GM19397 (cell line): ENCODE results near the gene C19orf81.
"Not testable (repeated sequence)": the region's sequence is repeated elsewhere in the genome, so short reads cannot be mapped to it uniquely, and the experiment has no call there.

Experiments used
- ATAC-seq: cut with Tn5 transposase; IDR thresholded peaks from one replicate; pipeline ENCODE4 v1.9.1; 2021; ENCODE audit warnings: mild to moderate bottlenecking, moderate library complexity; ENCODE audit not compliant: unreplicated experiment

The C19orf81 gene

DNA sequence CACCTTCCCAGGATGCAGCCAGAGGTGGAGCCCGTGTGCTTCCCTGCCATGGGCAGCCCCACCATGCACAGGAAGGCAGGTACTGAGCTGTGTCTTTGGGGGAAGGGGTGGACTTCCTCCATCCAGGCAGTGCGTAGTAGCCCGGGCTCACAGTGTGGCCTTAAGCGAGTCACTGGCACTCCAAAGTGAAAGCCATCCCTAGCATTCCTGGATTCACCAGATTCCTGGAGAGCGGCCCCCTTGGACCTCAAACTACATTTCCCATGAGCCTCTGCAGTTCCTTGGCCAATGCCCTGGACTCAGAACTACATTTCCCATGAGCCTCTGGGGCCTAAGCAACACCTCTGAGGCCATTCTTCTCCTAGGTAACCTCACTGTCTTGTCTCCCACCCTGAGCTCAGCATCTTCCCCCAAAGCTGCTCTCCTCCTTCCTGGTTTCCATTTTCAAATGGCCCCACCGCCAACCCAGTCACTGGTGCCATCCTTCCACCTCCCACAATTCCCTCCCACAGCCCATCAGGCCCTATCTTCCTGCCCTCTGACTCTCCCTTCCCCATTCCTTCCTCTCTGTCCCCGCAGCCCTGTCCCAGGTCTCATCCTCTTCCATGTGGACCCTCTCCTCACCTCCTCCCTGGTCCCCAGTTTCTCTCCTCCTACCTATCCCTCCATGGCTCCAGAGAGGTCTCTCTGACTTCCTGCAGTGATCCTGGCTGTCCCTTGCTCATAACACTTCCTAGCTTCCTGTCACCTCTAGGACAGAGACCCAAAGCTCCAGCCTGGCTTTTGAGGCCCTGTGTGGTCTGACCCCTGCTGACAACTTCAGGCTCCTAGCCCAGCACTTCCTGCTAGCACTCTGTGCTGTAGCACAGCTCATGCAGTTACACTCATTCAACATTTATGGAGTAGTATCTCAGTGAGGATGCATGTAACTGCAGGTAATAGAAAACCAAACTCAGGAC is at the start of gene C19orf81:
Gene C19orf81 (plus strand): TSS at position 13 of the 959 bp plus-strand sequence. CDS start 0 bp downstream, at position 13.
- no peak for ATAC-seq

DNA sequence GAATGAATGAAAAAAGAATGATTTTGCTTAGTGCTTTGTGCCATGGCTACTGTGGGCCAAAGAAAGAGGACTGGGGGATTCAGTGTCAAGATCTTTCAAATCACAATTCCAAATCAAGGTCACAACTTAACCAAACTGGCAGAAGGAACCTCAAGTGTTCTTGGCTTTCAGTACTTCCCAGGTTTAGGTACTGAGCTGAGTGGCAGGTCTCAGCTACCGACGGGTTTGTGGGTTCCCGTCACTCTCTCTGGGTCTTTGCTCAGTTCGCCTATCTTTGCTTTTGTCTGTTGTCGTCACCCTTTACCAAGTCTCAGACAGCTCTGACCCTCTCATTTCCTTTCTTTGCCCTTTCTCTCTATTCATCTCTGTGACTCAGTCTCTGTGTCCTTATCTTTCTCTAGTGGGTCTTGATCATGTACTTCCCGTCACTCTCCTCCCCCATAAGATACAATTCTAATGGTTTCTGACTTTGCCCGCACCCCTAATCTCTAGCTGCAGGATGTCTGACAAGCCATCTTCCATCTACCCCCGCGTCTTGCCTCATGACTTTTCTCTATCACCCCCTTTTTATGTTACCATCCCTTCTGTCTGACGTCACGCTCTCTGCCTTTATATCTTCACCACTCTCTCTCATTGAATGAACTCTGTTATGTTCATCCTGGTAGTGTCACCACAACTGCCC is 47.7 kb upstream of the C19orf81 start:
- ATAC-seq, result no peak

DNA sequence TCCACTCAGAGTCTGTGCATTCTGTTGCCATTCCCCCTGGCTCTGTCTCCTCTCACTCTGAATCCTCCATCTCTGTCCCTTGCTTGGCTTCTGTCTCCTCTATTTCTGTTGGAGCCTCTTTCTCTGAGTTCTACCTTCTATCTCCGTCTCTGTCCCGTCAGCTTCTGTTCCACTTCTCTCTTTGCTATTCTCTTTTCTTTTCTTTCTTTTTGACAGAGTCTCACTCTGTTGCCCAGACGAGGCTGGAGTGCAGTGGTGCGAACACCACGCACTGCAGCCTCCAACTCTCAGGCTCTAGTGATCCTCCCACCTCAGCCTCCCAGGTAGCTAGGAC is 47.2 kb upstream of the C19orf81 start:
- ATAC-seq, result no peak

DNA sequence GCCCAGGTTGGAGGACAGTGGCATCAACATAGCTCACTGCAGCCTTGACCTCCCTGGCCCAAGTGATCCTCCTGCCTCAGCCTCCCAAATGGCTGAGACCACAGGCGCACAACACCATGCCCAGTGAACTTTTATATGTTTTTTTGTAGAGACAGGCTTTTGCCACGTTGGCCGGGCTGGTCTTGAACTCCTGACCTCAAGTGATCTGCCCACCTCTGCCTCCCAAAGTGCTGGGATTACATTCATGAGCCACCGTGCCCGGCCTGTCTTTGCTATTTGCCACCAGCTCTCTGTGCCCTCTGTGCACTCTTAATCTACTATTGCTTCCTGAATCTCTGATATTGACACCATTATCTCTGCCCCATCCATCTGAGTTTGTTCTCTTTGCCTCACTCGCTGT is 46.7 kb upstream of the C19orf81 start:
- ATAC-seq, result no peak

DNA sequence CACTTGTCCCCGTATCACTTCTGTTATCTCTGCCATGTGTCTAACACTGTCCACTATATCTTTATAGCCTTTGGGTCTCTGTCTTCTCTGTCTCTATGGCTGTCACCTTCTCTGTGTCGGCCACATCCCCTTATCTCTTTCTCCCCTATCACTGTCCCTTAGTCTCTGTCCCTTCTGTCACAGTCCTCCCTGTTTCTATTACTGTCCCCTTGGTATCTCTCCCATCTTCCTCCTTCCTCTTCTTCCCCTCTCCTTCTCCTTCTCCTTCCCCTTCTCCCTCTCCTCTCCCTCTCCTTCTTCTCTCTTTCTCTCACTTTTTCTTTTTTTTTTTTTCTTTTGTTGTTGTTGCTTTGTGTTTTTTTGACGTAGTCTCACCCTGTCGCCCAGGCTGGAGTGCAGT is 46.3 kb upstream of the C19orf81 start:
- ATAC-seq, result no peak

DNA sequence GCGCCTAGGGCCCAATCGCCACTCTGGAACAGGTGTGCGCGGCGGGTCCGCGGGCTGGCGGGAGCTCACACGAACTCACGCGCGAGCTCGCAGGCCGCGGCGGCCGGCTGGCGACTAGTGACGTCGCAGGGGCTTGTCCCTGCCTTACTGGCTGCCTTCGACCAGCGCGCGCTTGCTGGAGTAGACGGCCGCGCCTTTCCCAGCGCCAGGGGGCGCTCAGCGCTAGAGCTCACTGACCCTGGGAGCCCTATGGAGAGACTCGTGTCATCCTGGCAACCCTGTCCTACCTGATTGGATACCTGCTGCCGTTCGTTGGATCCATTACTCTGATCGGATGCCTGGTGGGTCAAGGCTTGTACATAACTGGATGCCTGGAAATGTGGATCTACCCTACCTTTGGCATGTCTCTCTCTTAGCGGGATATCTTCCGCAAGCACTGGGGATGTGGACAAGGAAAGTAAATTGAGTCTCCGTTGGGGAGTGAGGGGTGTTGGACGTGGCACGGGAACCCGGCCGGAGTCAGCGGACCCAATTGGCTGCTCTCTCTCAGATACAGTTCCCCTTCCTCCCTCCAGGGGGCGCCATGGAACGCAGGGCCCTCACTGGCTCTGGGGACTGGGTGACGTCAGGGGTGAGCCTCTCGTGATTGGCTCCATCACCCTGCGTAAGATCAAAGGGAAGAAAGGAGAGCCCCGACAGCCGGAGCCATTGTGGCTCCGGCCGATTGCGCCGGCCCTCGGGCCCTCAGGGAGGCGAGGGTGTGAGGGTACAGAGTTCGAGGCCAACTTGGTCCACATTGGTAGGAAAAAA is 44.8 kb upstream of the C19orf81 start:
- ATAC-seq, result not testable (repeated sequence)

DNA sequence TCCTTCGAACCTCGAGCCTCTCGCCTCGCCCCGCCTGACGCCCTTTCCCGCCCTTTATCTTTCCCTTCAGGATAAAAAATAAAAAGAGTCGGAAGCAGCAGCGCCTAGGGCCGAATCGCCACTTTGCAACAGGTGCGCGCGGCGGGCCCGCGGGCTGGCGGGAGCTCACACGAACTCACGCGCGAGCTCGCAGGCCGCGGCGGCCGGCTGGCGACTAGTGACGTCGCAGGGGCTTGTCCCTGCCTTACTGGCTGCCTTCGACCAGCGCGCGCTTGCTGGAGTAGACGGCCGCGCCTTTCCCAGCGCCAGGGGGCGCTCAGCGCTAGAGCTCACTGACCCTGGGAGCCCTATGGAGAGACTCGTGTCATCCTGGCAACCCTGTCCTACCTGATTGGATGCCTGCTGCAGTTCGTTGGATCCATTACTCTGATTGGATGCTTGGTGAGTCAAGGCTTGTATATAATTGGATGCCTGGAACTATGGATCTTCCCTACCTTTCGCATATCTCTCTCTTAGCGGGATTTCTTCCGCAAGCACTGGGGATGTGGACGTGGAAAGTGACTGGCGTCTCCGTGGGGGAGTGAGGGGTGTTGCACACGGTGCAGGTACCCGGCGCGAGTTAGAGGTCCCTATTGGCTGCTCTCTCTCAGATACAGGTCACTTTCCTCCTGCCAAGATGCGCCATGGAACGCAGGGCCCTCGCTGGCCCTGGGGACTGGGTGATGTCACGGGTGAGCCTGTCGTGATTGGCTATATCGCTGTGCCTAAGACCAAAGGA is 43.0 kb upstream of the C19orf81 start:
- ATAC-seq, result not testable (repeated sequence)

DNA sequence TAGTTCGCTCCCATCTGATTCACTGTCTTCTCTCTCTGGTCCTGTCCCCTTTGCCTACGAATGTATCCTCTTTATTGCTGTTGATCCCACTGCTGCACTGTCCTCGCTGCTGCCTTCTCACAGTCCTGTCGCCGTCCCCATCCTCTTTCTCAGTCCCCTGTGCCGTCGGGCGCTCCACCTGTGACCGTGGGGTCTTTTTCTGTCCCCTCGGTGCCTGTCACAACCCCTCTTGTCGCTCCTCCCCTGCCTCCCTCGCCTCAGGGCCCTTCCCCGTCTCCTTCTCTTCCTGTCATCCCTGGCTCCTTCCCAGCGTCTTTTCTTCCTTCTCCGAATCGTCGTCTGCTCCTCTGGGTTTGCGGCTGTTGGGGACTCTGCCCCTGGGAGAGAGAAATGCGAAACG is 41.9 kb upstream of the C19orf81 start:
- no peak for ATAC-seq

DNA sequence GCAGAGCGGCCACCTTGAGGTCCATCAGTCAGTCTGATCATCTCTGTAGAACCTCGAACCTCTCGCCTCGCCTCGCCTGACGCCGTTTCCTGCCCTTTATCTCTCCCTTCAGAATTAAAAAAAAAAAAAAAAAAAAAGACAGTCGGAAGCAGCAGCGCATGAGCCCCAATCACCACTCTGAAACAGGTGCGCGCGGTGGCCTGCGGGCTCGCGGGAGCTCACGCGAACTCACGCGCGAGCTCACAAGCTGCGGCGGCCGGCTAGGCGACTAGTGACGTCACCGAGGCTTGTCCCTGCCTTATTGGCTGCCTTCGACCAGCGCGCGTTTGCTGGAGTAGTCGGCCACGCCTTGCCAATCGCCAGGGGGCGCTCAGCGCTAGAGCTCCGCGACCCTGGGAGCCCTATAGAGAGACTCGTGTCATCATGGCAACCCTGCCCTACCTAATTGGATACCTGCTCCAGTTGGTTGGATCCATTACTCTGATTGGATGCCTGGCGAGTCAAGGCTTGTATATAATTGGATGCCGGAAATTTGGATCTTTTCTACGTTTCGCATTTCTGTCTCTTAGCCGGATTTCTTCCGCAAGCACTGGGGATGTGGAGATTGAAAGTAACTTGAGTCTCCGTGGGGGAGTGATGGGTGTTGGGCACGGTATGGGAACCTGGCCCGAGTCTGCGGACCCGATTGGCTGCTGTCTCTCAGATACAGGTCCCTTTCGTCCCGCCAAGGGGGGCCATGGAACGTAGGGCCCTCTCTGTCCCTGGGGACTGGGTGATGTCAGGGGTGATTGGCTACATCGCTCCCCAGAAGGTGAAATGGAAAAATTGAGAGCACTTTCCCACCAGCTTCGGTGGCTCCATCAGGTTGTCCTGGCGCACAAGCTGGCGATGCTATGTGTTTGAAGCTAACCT is 41.1 kb upstream of the C19orf81 start:
- no peak for ATAC-seq

DNA sequence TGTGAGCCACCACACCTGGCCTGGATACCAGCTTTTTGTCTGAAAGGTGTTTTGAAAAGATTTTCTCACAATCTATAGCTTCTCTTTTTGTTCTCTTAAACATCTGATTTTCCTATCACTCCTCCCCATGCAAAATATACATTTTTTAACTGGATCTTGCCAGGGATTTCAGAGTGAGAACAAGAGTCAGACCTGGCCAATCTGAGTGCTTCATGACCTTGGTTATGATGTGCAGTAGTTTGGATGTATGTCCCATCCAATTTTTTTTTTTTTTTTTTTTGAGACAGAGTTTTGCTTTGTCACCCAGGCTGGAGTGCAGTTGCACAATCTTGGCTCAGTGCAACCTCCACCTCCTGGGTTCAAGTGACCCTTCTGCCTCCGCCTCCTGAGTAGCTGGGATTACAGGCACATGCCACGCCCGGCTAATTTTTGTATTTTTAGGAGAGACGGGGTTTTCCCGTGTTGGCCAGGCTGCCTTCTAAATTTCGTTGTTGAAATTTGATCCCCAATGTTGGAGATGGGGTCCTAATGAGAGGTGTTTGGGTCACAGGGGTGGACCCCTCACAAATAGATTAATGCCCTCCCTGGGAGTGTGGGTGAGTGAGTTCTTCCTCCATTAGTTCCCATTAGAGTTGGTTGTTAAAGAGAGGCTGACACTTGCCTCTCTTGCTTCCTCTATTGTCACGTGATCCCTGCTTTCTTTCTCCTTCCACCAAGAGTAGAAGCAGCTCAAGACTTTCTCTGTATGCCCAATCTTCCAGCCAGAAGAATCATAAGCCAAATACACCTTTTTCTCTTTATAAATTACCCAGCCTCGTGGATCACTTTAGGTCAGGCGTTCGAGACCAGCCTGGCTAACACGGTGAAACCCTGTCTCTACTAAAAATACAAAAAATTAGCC is 36.5 kb upstream of the C19orf81 start:
- not testable (repeated sequence) for ATAC-seq

DNA sequence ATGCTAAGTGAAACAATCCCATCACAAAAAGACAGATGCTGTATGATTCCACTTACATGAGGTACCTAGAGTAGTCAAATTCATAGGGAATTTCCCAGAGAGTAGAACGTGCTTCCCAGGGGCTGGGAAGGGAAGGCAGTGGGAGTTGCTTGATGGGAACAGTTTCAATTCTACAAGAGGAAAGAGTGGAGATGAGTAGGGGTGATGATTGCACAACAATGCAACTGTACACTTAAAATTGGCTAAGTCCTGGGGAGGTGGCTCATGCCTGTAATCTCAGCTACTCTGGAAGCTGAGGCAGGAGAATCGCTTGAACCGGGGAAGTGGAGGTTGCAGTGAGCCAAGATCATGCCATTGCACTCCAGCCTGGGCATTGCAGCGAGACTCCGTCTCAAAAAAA is 30.9 kb upstream of the C19orf81 start:
- not testable (repeated sequence) for ATAC-seq

DNA sequence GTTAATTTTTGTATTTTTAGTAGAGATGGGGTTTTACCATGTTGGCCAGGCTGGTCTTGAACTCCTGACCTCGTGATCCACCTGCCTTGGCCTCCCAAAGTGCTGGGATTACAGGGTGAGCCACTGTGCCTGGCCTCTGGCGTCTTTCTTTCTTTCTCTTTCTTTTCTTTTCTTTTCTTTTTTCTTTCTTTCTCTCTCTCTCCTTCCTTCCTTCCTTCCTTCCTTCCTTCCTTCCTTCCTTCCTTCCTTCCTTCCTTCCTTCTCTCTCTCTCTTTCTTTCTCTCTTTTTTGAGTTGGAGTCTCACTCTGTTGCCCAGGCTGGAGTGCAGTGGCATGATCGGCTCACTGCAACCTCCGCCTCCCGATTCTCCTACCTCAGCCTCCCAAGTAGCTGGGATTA is 30.1 kb upstream of the C19orf81 start:
- ATAC-seq, result not testable (repeated sequence)

DNA sequence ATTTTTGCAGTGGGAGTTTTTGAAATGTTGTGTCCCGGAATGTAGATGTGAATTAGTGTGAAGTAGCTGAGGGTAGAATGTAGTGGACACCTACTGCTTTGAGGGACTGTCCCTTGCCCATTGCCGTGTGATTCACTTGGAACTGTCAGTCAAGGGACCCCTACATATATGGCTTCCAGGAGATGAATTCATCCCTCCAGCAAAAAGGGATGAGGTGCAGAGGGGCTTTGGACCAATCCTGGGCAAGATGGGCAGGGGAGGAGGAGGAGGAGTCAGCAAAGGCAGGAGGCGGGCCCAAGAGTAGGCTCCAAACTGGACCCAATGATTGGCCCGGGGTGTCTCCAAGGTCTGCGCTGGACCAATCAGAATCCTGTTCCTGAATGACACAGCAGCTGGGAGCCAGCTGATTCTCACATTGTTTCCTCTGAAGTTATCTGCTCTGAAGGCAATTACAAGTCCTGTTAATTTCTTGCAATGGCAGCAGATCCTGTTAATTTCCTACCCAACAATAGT is 28.8 kb upstream of the C19orf81 start:
- ATAC-seq, result not testable (repeated sequence)

DNA sequence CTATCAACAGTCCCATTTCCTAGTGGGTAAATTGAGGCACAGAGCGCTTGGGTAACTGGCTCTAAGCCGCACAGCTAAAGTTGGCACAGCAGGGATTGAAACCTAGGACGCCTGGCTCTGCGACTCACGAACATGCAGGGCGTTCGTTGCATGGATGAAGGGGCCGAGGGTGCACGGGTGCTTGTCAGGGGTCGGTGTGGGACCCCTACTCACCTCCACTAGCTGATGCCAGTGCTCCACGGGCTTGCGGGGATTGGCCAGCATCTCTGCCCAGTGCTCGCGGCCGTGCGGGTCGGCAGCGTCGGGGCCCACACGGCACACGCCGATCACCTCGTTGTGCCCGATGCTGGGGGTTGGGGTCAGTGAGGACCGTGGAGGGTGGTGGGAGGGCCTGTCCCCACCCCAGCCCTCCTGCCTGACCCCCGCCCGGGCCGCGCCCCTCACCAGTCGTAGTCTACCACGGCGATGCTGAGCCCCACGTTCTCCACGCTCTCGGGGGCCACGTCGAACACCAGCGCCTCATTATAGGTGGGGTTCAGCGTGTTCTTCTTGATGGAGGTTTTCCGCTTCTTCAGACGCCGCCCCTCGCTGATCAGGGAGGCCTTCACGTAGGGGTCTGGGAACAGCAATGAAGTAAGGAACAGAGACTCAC is 24.2 kb upstream of the C19orf81 start:
- no peak for ATAC-seq

DNA sequence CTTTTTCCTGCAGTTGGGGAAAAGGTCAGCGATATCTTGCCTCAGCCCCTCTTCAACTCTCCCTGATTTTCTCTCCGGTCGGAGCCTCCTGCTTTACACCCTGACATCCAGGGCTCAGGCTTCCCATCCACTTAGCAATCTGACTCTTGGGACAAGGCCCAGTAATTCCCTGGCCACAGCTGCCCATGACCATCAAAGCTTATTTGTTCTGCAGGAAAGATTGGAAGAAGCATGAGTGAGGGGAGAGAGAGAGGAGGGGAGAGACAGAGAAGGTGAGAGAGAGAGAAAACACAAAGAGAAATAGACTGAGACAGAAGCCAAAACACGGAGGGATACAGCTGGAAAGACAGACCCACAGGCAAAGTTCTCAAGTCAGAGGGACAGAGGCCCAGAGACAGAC is 23.2 kb upstream of the C19orf81 start:
- ATAC-seq, result no peak

DNA sequence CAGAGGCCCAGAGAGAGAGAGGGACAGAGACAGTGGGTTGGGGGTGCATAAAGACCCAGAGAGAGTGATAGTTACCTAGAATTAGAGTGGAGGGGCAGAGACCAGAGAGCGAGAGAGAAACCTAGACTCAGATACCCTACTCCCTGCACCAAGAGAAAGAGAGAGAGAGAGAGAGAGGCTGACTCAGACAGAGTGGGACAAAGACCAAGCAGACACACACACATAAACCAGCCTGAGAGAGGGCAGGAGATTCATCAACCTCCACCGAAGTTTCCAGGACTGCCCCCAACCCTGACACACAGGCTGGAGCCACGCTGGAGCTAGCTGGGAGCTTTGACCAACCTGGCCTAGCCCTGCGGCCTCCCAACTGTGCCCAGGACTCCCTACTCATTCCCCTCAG is 22.4 kb upstream of the C19orf81 start:
- ATAC-seq, result no peak

DNA sequence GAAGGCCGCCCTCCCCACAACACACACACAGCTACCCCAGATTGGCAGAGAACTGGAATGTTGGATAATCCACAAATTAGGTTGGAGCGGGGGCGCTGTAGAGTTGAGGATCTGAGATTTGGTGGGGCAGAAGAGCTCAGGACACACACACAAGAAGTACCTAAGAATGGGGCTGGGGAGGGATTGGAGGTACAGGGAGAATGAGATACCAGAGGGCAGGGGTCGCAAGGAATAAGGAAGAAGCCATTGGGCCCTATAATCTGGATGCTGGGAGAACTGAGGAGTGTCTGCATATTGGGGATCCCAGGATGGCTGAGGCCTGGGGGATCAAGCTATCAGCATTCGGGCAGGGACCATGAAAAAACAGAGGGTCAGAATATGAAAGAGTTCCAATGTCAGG is 21.1 kb upstream of the C19orf81 start:
- no peak for ATAC-seq

DNA sequence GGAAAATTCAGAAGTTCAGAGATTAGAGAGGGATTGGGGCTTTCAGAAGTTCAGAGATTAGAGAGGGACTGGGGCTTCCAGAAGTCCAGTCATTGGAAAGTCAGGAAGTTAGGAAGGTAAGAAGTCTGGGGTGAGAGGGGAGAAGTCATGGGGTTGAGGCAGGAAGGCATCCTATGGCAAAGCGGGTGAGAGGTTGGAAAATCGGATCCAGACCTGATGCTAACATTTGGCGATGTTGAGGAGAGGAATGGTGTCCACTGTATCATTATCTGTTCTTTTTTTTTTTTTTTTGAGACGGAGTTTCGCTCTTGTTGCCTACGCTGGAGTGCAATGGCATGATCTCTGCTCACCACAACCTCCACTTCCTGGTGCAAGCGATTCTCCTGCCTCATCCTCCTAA is 20.7 kb upstream of the C19orf81 start:
- ATAC-seq, result no peak
